Cerebellar nuclear complex (tissue), 1 donor: ENCODE results near the gene SIL1.
"Not testable (repeated sequence)": the region's sequence is repeated elsewhere in the genome, so short reads cannot be mapped to it uniquely, and the experiment has no call there.

ENCODE experiments used
- DNase-seq, 2 experiments: peaks; one replicate each; lab custom pipeline; 2025; lab: John Stamatoyannopoulos, UW

SIL1 gene

GRCh38 chr5:139022528-139022927 is 175.6 kb downstream of the SIL1 start:
- DNase-seq = no peak

- DNase-seq = no peak
Observed at GRCh38 chr5:139021346-139021745, 176.8 kb downstream of the SIL1 start.

GRCh38 chr5:139019880-139020279 is 178.3 kb downstream of the SIL1 start:
- no peak for DNase-seq

- DNase-seq = no peak
Observed at GRCh38 chr5:139019211-139019610, 179.0 kb downstream of the SIL1 start.

GRCh38 chr5:139017624-139018023 is 180.5 kb downstream of the SIL1 start:
- DNase-seq = no peak

- DNase-seq = no peak
Observed at GRCh38 chr5:139016186-139016585, 182.0 kb downstream of the SIL1 start.

- DNase-seq = no peak
Observed at GRCh38 chr5:139014726-139015125, 183.4 kb downstream of the SIL1 start.

- DNase-seq = no peak
Observed at GRCh38 chr5:139012176-139012575, 186.0 kb downstream of the SIL1 start.

- not testable (repeated sequence) for DNase-seq
Observed at GRCh38 chr5:139011156-139011555, 187.0 kb downstream of the SIL1 start.

GRCh38 chr5:139004374-139005307 is 193.5 kb downstream of the SIL1 start:
- no peak for DNase-seq

GRCh38 chr5:138999674-139000073 is 198.5 kb downstream of the SIL1 start:
- DNase-seq = no peak

- no peak for DNase-seq
Observed at GRCh38 chr5:138998521-138998920, 199.6 kb downstream of the SIL1 start.

GRCh38 chr5:138996120-138996519 is 202.0 kb downstream of the SIL1 start:
- no peak for DNase-seq

GRCh38 chr5:138990986-138991590 is 207.1 kb downstream of the SIL1 start:
- no peak for DNase-seq

- DNase-seq = no peak
Observed at GRCh38 chr5:138989720-138990119, 208.4 kb downstream of the SIL1 start.

- no peak for DNase-seq
Observed at GRCh38 chr5:138986186-138986800, 211.9 kb downstream of the SIL1 start.

- no peak for DNase-seq
Observed at GRCh38 chr5:138985683-138986082, 212.5 kb downstream of the SIL1 start.

- no peak for DNase-seq
Observed at GRCh38 chr5:138985256-138985655, 212.9 kb downstream of the SIL1 start.

- no peak for DNase-seq
Observed at GRCh38 chr5:138983984-138984383, 214.2 kb downstream of the SIL1 start.

GRCh38 chr5:138981586-138981985 is 216.6 kb downstream of the SIL1 start:
- no peak for DNase-seq

GRCh38 chr5:138981131-138981530 is 217.0 kb downstream of the SIL1 start:
- no peak for DNase-seq

GRCh38 chr5:138980441-138980840 is 217.7 kb downstream of the SIL1 start:
- no peak for DNase-seq
